Lower leg skin (tissue), 4 donors: ENCODE data around the gene OR52B4. TPM values are rescaled to one million over a fixed set of nuclear protein-coding genes. Genes with fewer than 3 reads are reported as not detected.
"Not testable (repeated sequence)": the region's sequence is repeated elsewhere in the genome, so short reads cannot be mapped to it uniquely, and the experiment has no call there.

Source experiments
- DNase-seq, 2 donors: peaks; one replicate each; pipeline ENCODE4 v3.0.0-alpha.2; 2019; ENCODE audit warnings: low spot score in 2 of 2
- H3K4me3 ChIP-seq: fragments of 200-600 bp; sonication (generic); 2 replicates; pipeline ENCODE4 v1.5.1; 2017; ENCODE audit warnings: mild to moderate bottlenecking, low read depth; ENCODE audit not compliant: poor library complexity, severe bottlenecking
- POLR2A ChIP-seq, 2 donors: fragments of 450-650 bp; IDR thresholded peaks; one replicate each; pipeline ENCODE4 v1.6.1; 2016 to 2017; ENCODE audit warnings: antibody characterized with exemption in 2 of 2, mild to moderate bottlenecking in 1 of 2, moderate library complexity in 1 of 2
- WGBS, 2 donors: methylation state at CpG; one replicate each; pipeline ENCODE4 v1.1.5; 2018; 5-methylcytosine and 5-hydroxymethylcytosine counted together
- intact Hi-C: fragments of 100-400 bp; cut with DNase I; formaldehyde crosslinking; loops from one replicate; pipeline ENCODE4 v1.15.0; 2023; ENCODE audit warnings: low total_unique reads
- total RNA-seq, 4 donors: library from RNA; depleted of rRNA; stranded (reverse); fragments of >200 nt; gene quantifications; one replicate each; pipeline ENCODE4 v1.1.0, GENCODE V29; 2016
- TF ChIP-seq, protein P1 (sequence below), 3 donors: fragments of 450-650 bp; IDR thresholded peaks; one replicate each; pipeline ENCODE4 v1.5.1; 2016; ENCODE audit warnings: antibody characterized with exemption in 3 of 3, mild to moderate bottlenecking in 3 of 3, moderate library complexity in 2 of 3

The OR52B4 gene
- not detected for total RNA-seq

- TF ChIP-seq POLR2A (IDR thresholded peaks at IDR 0.05) = no peak
- TF ChIP-seq, protein P1, sequence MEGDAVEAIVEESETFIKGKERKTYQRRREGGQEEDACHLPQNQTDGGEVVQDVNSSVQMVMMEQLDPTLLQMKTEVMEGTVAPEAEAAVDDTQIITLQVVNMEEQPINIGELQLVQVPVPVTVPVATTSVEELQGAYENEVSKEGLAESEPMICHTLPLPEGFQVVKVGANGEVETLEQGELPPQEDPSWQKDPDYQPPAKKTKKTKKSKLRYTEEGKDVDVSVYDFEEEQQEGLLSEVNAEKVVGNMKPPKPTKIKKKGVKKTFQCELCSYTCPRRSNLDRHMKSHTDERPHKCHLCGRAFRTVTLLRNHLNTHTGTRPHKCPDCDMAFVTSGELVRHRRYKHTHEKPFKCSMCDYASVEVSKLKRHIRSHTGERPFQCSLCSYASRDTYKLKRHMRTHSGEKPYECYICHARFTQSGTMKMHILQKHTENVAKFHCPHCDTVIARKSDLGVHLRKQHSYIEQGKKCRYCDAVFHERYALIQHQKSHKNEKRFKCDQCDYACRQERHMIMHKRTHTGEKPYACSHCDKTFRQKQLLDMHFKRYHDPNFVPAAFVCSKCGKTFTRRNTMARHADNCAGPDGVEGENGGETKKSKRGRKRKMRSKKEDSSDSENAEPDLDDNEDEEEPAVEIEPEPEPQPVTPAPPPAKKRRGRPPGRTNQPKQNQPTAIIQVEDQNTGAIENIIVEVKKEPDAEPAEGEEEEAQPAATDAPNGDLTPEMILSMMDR (IDR thresholded peaks at IDR 0.05) = no peak
- intact Hi-C loops = no loop called here
- WGBS, 2 donors = 91 to 95% methylated on average over 4 of the region's 4 CpGs
- H3K4me3 ChIP-seq = no peak within 1 kb of the TSS
- no peak for DNase-seq
Measured at GRCh38 chr11:4368286-4368685, at the start of gene OR52B4. Gene OR52B4, minus strand, starts transcription at chr11:4368386. Its CDS starts 91 bp downstream, at chr11:4368295.

DNA sequence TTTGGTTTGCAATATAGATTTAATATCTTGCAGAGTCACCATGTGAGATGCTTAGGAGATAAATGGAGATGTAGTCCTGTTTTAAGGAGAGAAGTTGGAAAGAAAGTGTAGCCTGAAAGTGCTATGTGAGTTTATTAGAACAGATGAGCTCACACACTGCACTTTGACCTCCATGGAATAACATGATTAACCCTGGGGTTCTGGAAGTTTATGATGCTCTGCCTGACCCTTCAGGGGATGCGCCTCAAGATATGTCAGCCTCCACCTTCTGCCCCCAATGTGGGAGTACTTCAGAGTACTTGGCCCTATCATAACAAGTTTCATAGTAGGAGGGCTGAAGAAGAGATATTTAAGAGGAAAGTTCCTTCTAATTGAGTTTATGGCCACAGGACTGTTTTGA, 48.6 kb upstream of the OR52B4 start:
- WGBS, 2 donors = 66 to 84% methylated on average over 1 of the region's 1 CpG

GRCh38 chr11:4416306-4416705, 48.1 kb upstream of the OR52B4 start:
- WGBS, 2 donors = 56 to 75% methylated on average over 1 of the region's 1 CpG
- intact Hi-C loops = no loop called here
- no peak for DNase-seq
- TF ChIP-seq POLR2A (IDR thresholded peaks at IDR 0.05) = no peak
- TF ChIP-seq, protein P1 (IDR thresholded peaks at IDR 0.05) = no peak
- no peak overlapping the region for H3K4me3 ChIP-seq

More for the DNA sequence above, 48.6 kb upstream of the OR52B4 start:
- intact Hi-C loops = no loop called here
- DNase-seq = no peak
- no peak for TF ChIP-seq POLR2A (IDR thresholded peaks at IDR 0.05)
- TF ChIP-seq, protein P1 (IDR thresholded peaks at IDR 0.05) = no peak
- H3K4me3 ChIP-seq = no peak overlapping the region

GRCh38 chr11:4406206-4406605, 38.0 kb upstream of the OR52B4 start:
- H3K4me3 ChIP-seq, DNase-seq, intact Hi-C loops: not testable (repeated sequence)
- 86 to 87% methylated on average over 6 of the region's 6 CpGs for WGBS, 2 donors

DNA sequence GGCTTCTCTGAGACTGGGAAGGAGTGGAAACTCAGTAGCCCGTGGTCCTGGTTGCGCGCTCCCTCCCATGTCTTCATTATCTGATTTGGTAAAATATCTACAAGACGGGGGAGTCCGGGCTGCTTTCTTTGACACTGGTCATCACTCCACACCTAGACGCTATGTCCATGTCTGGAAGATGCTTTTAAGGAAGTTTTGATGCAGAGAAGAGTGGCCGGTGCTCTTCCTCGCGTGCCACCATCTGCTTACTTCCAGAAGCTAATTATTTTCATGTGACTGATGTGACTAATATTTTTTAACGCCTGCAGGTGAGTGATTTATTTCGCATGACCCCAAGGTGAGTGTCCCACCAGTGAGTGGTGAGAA, 25.7 kb upstream of the OR52B4 start:
- 22 to 27% methylated on average over 11 of the region's 11 CpGs for WGBS, 2 donors
- intact Hi-C loops = no loop called here
- TF ChIP-seq, protein P1 (IDR thresholded peaks at IDR 0.05) = no peak
- TF ChIP-seq POLR2A (IDR thresholded peaks at IDR 0.05) = no peak
- no peak for DNase-seq
- H3K4me3 ChIP-seq = peak overlapping the region; percentile 97

DNA sequence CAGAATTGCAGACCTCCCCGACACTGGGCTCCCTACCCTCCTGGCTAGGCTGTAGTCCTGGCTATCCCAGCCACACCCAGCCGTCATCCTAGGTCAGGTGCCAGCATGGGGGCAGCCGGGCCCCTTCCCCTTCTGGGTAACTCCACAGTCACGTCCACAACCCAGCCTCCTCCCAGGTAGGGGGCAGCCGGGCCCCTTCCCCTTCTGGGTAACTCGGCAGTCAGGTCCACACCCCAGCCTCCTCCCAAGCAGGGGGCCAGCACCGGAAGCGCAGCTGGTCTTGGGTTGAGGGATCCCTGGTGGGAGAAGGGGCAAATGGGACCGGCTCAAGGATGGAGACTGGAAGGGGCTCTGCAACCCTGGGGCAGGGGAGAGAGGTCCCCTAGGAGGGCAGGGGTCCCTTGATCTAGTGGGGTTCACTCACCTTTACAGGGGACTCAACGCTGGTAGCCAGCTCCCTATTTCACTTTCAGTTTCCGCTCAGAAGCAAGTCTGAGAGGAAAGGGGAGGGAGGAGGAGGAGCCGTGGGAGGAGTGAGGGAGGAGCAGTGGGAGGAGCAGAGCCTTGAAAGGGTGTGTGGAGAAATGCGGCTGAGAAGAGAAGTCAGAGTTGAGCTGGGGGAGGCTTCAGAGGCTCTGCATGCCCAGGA, 25.1 kb upstream of the OR52B4 start, which contains the start of gene TRIM21:
Gene TRIM21, minus strand, starts transcription at position 494 of the 649 bp plus-strand sequence. CDS start 3,293 bp downstream, outside the sequence.
- TF ChIP-seq, protein P1 (IDR thresholded peaks at IDR 0.05) = no peak
- no peak for TF ChIP-seq POLR2A (IDR thresholded peaks at IDR 0.05)
- H3K4me3 ChIP-seq = peak within 1 kb of the TSS; percentile 97
- WGBS, 2 donors = 0 to 3% methylated on average over 13 of the region's 13 CpGs
- DNase-seq = peak; percentile 85 to 95
- intact Hi-C loops = no loop called here
